Chondrocyte (in vitro differentiated cells): Measurements from ENCODE around the gene B3GNT3. TPM values are rescaled to one million over a fixed set of nuclear protein-coding genes. Genes with fewer than 3 reads are reported as not detected.

ENCODE experiments used
- DNase-seq: peaks from one replicate; pipeline ENCODE4 v3.0.0; 2021; ENCODE audit warnings: mixed read lengths, low spot score
- H3K27ac Mint-ChIP-seq: one replicate; pipeline ENCODE4 v1.8.0; 2021; ENCODE audit warnings: mild to moderate bottlenecking, moderate library complexity, mixed read lengths; ENCODE audit not compliant: unreplicated experiment
- H3K27me3 Mint-ChIP-seq: 2 replicates; pipeline ENCODE4 v1.8.0; 2021; ENCODE audit warnings: low read depth, mixed read lengths
- H3K36me3 Mint-ChIP-seq: 2 replicates; pipeline ENCODE4 v1.8.0; 2021; ENCODE audit warnings: low read depth, mixed read lengths
- H3K4me1 Mint-ChIP-seq: 2 replicates; pipeline ENCODE4 v1.8.0; 2021; ENCODE audit warnings: low read depth, mild to moderate bottlenecking, mixed read lengths
- H3K4me3 Mint-ChIP-seq: one replicate; pipeline ENCODE4 v1.8.0; 2021; ENCODE audit warnings: mild to moderate bottlenecking, moderate library complexity, mixed read lengths; ENCODE audit not compliant: unreplicated experiment
- H3K9me3 Mint-ChIP-seq: 2 replicates; pipeline ENCODE4 v1.8.0; 2021; ENCODE audit warnings: low read depth, mixed read lengths
- CTCF ChIP-seq: fragments of 200-600 bp; sonication (generic); IDR thresholded peaks from 2 replicates; pipeline ENCODE4 v1.5.0; 2021; ENCODE audit warnings: antibody characterized with exemption, mild to moderate bottlenecking, moderate library complexity
- long read RNA-seq: library from polyadenylated mRNA; stranded (forward); transcript quantifications from one replicate; pipeline ENCODE4 v2.0.0, GENCODE V29; 2021
- total RNA-seq: library from RNA; stranded (reverse); gene quantifications from 3 replicates; pipeline ENCODE4 v1.2.1, GENCODE V29; 2021

B3GNT3 gene
- total RNA-seq = not detected in 3 replicates
- long read RNA-seq = 0 reads

- peaks cover 28% of the 10 kb centered on the region for H3K27me3 Mint-ChIP-seq
- no peaks in the 10 kb centered on the region for H3K9me3 Mint-ChIP-seq
- H3K27ac Mint-ChIP-seq = no peak within 1 kb of the TSS
- no peak for DNase-seq
- no peaks in the 10 kb centered on the region for H3K36me3 Mint-ChIP-seq
- H3K4me1 Mint-ChIP-seq = peaks cover 5% of the 10 kb centered on the region
- TF ChIP-seq CTCF = no peak
- no peak within 1 kb of the TSS for H3K4me3 Mint-ChIP-seq
Observed at GRCh38 chr19:17794731-17795494, at the start of gene B3GNT3. Gene B3GNT3 (plus strand): TSS chr19:17795138. CDS start chr19:17807808, 12,670 bp downstream.

GRCh38 chr19:17747205-17748098 is 47.5 kb upstream of the B3GNT3 start:
- Mint-ChIP-seq H3K4me1 (peaks cover 3% of the 10 kb centered on the region), H3K27ac (peak overlapping the region; percentile 49), H3K36me3 (no peaks in the 10 kb centered on the region)

GRCh38 chr19:17748884-17749638 is 45.9 kb upstream of the B3GNT3 start:
- no peak overlapping the region for H3K4me3 Mint-ChIP-seq
- H3K36me3 Mint-ChIP-seq = no peaks in the 10 kb centered on the region
- H3K9me3 Mint-ChIP-seq = no peaks in the 10 kb centered on the region
- H3K4me1 Mint-ChIP-seq = peaks cover 3% of the 10 kb centered on the region
- TF ChIP-seq CTCF = no peak
- H3K27me3 Mint-ChIP-seq = no peaks in the 10 kb centered on the region
- no peak for DNase-seq
- no peak overlapping the region for H3K27ac Mint-ChIP-seq

More at GRCh38 chr19:17747205-17748098, 47.5 kb upstream of the B3GNT3 start:
- Mint-ChIP-seq H3K27me3 (no peaks in the 10 kb centered on the region), H3K9me3 (no peaks in the 10 kb centered on the region), H3K4me3 (peak overlapping the region; percentile 35)
- DNase-seq = no peak
- no peak for TF ChIP-seq CTCF

- H3K27ac Mint-ChIP-seq = no peak overlapping the region
- peaks cover 5% of the 10 kb centered on the region for H3K4me1 Mint-ChIP-seq
- no peak for DNase-seq
- no peak for TF ChIP-seq CTCF
- H3K27me3 Mint-ChIP-seq = no peaks in the 10 kb centered on the region
- H3K9me3 Mint-ChIP-seq = no peaks in the 10 kb centered on the region
- H3K36me3 Mint-ChIP-seq = no peaks in the 10 kb centered on the region
- no peak overlapping the region for H3K4me3 Mint-ChIP-seq
Observed at GRCh38 chr19:17749912-17750317, 45.0 kb upstream of the B3GNT3 start.
